Breast epithelium (tissue), 4 donors: ENCODE data around the gene PEX16. TPM values are rescaled to one million over a fixed set of nuclear protein-coding genes. Genes with fewer than 3 reads are reported as not detected.

Experiments used
- DNase-seq, 2 donors: peaks; one replicate each; pipeline ENCODE4 v3.0.0-alpha.2; 2019; ENCODE audit warnings: low spot score in 2 of 2
- H3K27ac ChIP-seq, 2 donors: fragments of 200-600 bp; sonication (generic) in 1 of 2; one replicate each; pipeline ENCODE4 v1.5.1; 2016 to 2019; ENCODE audit warnings: mild to moderate bottlenecking in 1 of 2
- H3K27me3 ChIP-seq, 2 donors: fragments of 200-600 bp; sonication (generic) in 1 of 2; one replicate each; pipeline versions ENCODE4 v1.5.1 to v1.6.0; 2017 to 2019; ENCODE audit warnings: control low read depth in 1 of 2, mild to moderate bottlenecking in 1 of 2
- H3K36me3 ChIP-seq: fragments of 200-600 bp; one replicate; pipeline ENCODE4 v1.5.1; 2019
- H3K4me1 ChIP-seq, 2 donors: fragments of 200-600 bp; sonication (generic); one replicate each; pipeline ENCODE4 v1.5.1; 2016 to 2019; ENCODE audit warnings: control low read depth in 1 of 2
- H3K4me3 ChIP-seq, 3 donors: fragments of 200-600 bp; sonication (generic); 1 replicate in 2 of 3; 2 replicates in 1 of 3; pipeline ENCODE4 v1.5.1; 2016 to 2019; ENCODE audit warnings: mild to moderate bottlenecking in 3 of 3, moderate library complexity in 2 of 3
- H3K9me3 ChIP-seq, 2 donors: fragments of 200-600 bp; sonication (generic) in 1 of 2; one replicate each; pipeline ENCODE4 v1.5.1; 2016 to 2019; ENCODE audit warnings: control low read depth in 1 of 2
- CTCF ChIP-seq, 3 donors: fragments of 450-650 bp; IDR thresholded peaks; one replicate each; pipeline ENCODE4 v1.5.1; 2016 to 2017; ENCODE audit warnings: antibody characterized with exemption in 3 of 3, mild to moderate bottlenecking in 3 of 3, moderate library complexity in 3 of 3
- POLR2A ChIP-seq: fragments of 450-650 bp; IDR thresholded peaks from one replicate; pipeline ENCODE4 v1.6.1; 2016; ENCODE audit warnings: antibody characterized with exemption, mild to moderate bottlenecking, moderate library complexity
- POLR2AphosphoS5 ChIP-seq, 3 donors: sonication (generic); formaldehyde crosslinking; IDR thresholded peaks; one replicate each; pipeline ENCODE4 v1.6.1; 2017; ENCODE audit warnings: antibody characterized with exemption in 3 of 3
- intact Hi-C: fragments of 100-400 bp; cut with DNase I; formaldehyde crosslinking; loops from one replicate; pipeline ENCODE4 v1.15.1; 2023; ENCODE audit warnings: low total_unique reads
- total RNA-seq, 3 donors: library from RNA; depleted of rRNA; stranded (reverse); fragments of >200 nt; gene quantifications; one replicate each; pipeline ENCODE4 v1.1.0, GENCODE V29; 2016

The PEX16 gene
- total RNA-seq, 3 donors from 2014 or later, result 22.1 to 32.8 (median 25.6) TPM

- Histone ChIP-seq H3K4me3 (no peak overlapping the region), H3K36me3 (no peaks in the 10 kb centered on the region), H3K27ac (no peak overlapping the region), H3K4me1 (no peaks in the 10 kb centered on the region), H3K9me3 (no peaks in the 10 kb centered on the region), H3K27me3 (no peaks in the 10 kb centered on the region)
- TF ChIP-seq CTCF (IDR thresholded peaks at IDR 0.05) (no peak), POLR2A (no peak), POLR2AphosphoS5 (IDR thresholded peaks at IDR 0.05) (no peak)
- intact Hi-C loops, result no loop called here
- no peak for DNase-seq
Measured at GRCh38 chr11:45890886-45891550, 26.7 kb downstream of the PEX16 start.

DNA sequence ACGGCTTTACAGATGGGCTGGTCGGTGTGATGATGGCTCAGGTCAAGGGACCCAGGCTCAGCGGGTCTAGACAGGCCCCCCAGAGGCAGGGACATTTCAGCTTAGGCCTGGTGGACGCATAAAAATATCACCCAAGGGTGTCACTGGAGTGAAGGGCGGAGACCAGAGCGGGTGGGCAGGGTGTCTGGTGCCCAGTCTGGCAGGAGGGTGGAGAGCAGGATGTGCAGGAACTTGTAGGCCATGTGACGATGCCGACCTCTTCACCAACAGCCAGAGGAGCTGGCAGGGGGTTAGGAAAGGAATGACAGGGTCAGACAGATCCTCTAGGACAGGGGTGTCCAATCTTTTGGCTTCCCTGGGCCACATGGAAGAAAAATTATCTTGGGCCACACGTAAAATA is 27.7 kb downstream of the PEX16 start:
- no peaks in the 10 kb centered on the region for H3K36me3 ChIP-seq
- no peaks in the 10 kb centered on the region for H3K9me3 ChIP-seq
- intact Hi-C loops, result no loop called here
- TF ChIP-seq CTCF (IDR thresholded peaks at IDR 0.05) (no peak), POLR2A (no peak), POLR2AphosphoS5 (IDR thresholded peaks at IDR 0.05) (no peak)
- H3K4me1 ChIP-seq, result no peaks in the 10 kb centered on the region
- H3K27ac ChIP-seq, result no peak overlapping the region
- DNase-seq, result no peak
- H3K27me3 ChIP-seq, result no peaks in the 10 kb centered on the region
- H3K4me3 ChIP-seq, result no peak overlapping the region

DNA sequence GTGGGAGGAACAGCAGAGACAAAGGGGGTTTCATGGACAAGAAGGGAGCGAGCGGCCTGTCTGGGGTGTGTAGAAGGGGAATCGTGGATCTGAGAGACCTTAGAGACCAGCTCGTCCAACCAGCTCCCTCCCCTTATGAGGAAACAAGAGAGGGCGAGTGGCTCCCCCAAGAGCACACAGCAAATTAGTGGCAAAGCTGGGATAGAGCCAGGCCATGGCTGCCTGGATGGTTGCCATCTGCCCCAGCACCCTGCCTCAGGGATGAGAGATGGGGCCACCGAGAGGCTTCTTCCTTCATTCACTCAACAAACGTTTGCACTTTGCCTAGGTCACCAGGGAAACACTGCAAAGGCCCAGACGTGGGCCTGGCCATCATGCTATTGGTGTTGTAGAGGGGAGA is 28.1 kb downstream of the PEX16 start:
- Histone ChIP-seq H3K4me1 (no peaks in the 10 kb centered on the region), H3K27me3 (no peaks in the 10 kb centered on the region), H3K27ac (no peak overlapping the region), H3K9me3 (no peaks in the 10 kb centered on the region), H3K4me3 (no peak overlapping the region), H3K36me3 (no peaks in the 10 kb centered on the region)
- no peak for TF ChIP-seq CTCF (IDR thresholded peaks at IDR 0.05)
- no peak for TF ChIP-seq POLR2AphosphoS5 (IDR thresholded peaks at IDR 0.05)
- TF ChIP-seq POLR2A, result no peak
- intact Hi-C loops, result no loop called here
- no peak for DNase-seq

- H3K27me3 ChIP-seq, result no peaks in the 10 kb centered on the region
- TF ChIP-seq CTCF (IDR thresholded peaks at IDR 0.05) (no peak), POLR2AphosphoS5 (IDR thresholded peaks at IDR 0.05) (no peak)
- intact Hi-C loops, result no loop called here
- H3K27ac ChIP-seq, result no peak overlapping the region
- no peaks in the 10 kb centered on the region for H3K36me3 ChIP-seq
- H3K4me1 ChIP-seq, result no peaks in the 10 kb centered on the region
- no peak for DNase-seq
- H3K9me3 ChIP-seq, result no peaks in the 10 kb centered on the region
- H3K4me3 ChIP-seq, result no peak overlapping the region
Measured at GRCh38 chr11:45887587-45887986, 30.1 kb downstream of the PEX16 start.

DNA sequence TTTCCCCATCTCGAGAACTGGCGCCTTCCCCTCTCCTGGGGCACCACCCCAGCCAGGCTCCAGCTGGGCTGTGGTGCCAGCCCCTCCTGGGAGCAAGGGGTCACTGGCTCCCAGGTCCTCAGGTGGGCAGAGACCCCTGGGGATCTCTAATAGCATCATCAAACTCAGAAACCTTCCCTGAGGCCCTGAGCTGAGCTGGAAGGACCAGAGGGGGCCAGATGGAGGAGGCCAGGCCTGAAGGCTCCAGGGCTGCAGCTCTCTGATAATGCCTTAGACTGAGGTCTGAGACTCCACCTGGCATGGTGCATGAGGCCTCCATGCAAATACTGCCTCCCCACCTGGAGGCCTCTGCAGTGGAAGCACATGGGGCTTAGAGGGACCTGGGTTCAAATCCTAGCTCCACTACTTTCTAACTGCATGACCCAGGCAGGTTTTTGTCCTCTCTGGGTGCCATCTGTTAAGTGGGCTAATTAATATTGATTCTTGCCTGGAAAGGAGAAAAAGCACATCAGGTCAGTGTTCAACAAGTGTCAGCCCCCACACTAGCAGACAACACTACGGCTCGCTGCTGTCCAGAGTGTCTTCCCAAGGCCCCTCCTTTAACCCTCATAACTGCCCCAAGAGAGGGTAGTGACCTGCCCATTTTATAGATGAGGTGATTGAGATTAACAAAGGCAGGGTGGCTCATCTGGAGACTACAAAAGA is 30.7 kb downstream of the PEX16 start:
- DNase-seq, result no peak
- H3K27me3 ChIP-seq, result no peaks in the 10 kb centered on the region
- no peak overlapping the region for H3K27ac ChIP-seq
- TF ChIP-seq POLR2A (no peak), POLR2AphosphoS5 (IDR thresholded peaks at IDR 0.05) (no peak), CTCF (IDR thresholded peaks at IDR 0.05) (no peak)
- no peaks in the 10 kb centered on the region for H3K9me3 ChIP-seq
- intact Hi-C loops, result no loop called here
- H3K36me3 ChIP-seq, result no peaks in the 10 kb centered on the region
- no peak overlapping the region for H3K4me3 ChIP-seq
- H3K4me1 ChIP-seq, result no peaks in the 10 kb centered on the region
